ENCODE data around the gene HIPK4. TPM values are rescaled to one million over a fixed set of nuclear protein-coding genes. Genes with fewer than 3 reads are reported as not detected.

Gene HIPK4
- total RNA-seq, 1 experiment from 2014 or later: 0.74 TPM

- no peak overlapping the region for H3K4me3 ChIP-seq (replicated peaks in 1 of 2; ENCODE audit: low read depth in 1 of 2, low read length in 2 of 2)
- no peaks in the 10 kb centered on the region for H4K20me1 ChIP-seq (ENCODE audit: insufficient read depth)
- H3K4me2 ChIP-seq (ENCODE audit: low read length): no peak overlapping the region
- RAD21 ChIA-PET (ENCODE audit: low non-redundant PET in 1 of 2, low total read pairs in 2 of 2, uncharacterized antibody in 2 of 2, unreplicated experiment in 2 of 2): no interaction called here
- no peak overlapping the region for H2AFZ ChIP-seq (ENCODE audit: low read depth, low read length, poor library complexity, severe bottlenecking)
- peaks cover 0 to 6% of the 10 kb centered on the region in 2 experiments; a peak in 2 of 4 replicates for H3K36me3 ChIP-seq (ENCODE audit: control insufficient read depth in 1 of 2, insufficient read depth in 2 of 2, low read length in 2 of 2)
- no peak for TF ChIP-seq CTCF (IDR thresholded peaks at IDR 0.05 in 2 of 3, conservative IDR thresholded peaks at IDR 0.05 in 1 of 3; ENCODE audit: borderline replicate concordance in 1 of 3, insufficient read depth in 1 of 3, low read depth in 2 of 3, low read length in 2 of 3)
- no peak for TF ChIP-seq RAD21 (IDR thresholded peaks at IDR 0.05; ENCODE audit: low read depth)
- no peak for TF ChIP-seq ZBTB33 (IDR thresholded peaks at IDR 0.05; ENCODE audit: extremely low read depth, insufficient replicate concordance, low read length)
- no peak for TF ChIP-seq YY1 (IDR thresholded peaks at IDR 0.05; ENCODE audit: extremely low read depth, insufficient replicate concordance, low read depth, low read length)
- no peak for TF ChIP-seq ZFX (IDR thresholded peaks at IDR 0.05)
- TF ChIP-seq SP1 (IDR thresholded peaks at IDR 0.05; ENCODE audit: low read depth): no peak
- TF ChIP-seq ATF3 (IDR thresholded peaks at IDR 0.05): no peak
- TF ChIP-seq MAX (IDR thresholded peaks at IDR 0.05): no peak
- TF ChIP-seq POLR2AphosphoS5 (IDR thresholded peaks at IDR 0.05; ENCODE audit: low read depth, low read length): no peak
- no peak for TF ChIP-seq CBX3 (IDR thresholded peaks at IDR 0.05; ENCODE audit: low read depth)
- TF ChIP-seq SIN3A (IDR thresholded peaks at IDR 0.05; ENCODE audit: low read depth): no peak
- no peak for TF ChIP-seq EZH2 (IDR thresholded peaks at IDR 0.05)
- no peak for TF ChIP-seq EGR1 (IDR thresholded peaks at IDR 0.05; ENCODE audit: low read depth)
- no peak for TF ChIP-seq EZH2phosphoT487 (IDR thresholded peaks at IDR 0.05; ENCODE audit: borderline replicate concordance)
- TF ChIP-seq REST (IDR thresholded peaks at IDR 0.05; ENCODE audit: low read depth): no peak
- H3K27me3 ChIP-seq (ENCODE audit: insufficient read depth, low read length): no peaks in the 10 kb centered on the region
- DNase-seq (ENCODE audit: low read depth, low spot score): no peak
- H3K9me3 ChIP-seq (ENCODE audit: control insufficient read depth in 1 of 2, insufficient read depth in 1 of 2, low read depth in 1 of 2, low read length in 2 of 2): no peaks in the 10 kb centered on the region
- no TSS peak for BruUV-seq (replicated peaks)
- intact Hi-C loops (cut with micrococcal nuclease): no loop called here
- no peak for ATAC-seq
- peaks cover 0 to 8% of the 10 kb centered on the region in 2 experiments; a peak in 1 of 4 replicates for H3K4me1 ChIP-seq (ENCODE audit: control insufficient read depth in 1 of 2, insufficient read depth in 2 of 2, low read length in 2 of 2)
- POLR2A ChIA-PET: no interaction called here
- no peak overlapping the region for H3K27ac ChIP-seq (ENCODE audit: low read depth, low read length)
- H3K9ac ChIP-seq (ENCODE audit: low read length): no peak overlapping the region
- CTCF ChIA-PET: no interaction called here
- peaks cover 40% of the 10 kb centered on the region for H3K79me2 ChIP-seq (ENCODE audit: insufficient read depth, low read length)
- H3K9me2 ChIP-seq (ENCODE audit: insufficient read depth): no peaks in the 10 kb centered on the region
Observed at GRCh38 chr19:40342644-40343311, 47.2 kb downstream of the HIPK4 start.

Data from HCT116 (cell line).